GM12892 (cell line): ENCODE results near the gene EPHX1.
"Not testable (repeated sequence)": the region's sequence is repeated elsewhere in the genome, so short reads cannot be mapped to it uniquely, and the experiment has no call there.

Experiments
- POLR2A ChIP-seq: IDR thresholded peaks from 2 replicates; pipeline ENCODE4 v1.6.1; 2011; ENCODE audit warnings: low read depth, low read length, control low read depth
- POLR2AphosphoS5 ChIP-seq: IDR thresholded peaks from 2 replicates; pipeline ENCODE4 v1.6.1; 2011; ENCODE audit warnings: low read depth, low read length, control low read depth
- TAF1 ChIP-seq: IDR thresholded peaks from 2 replicates; pipeline ENCODE4 v1.6.1; 2011; ENCODE audit warnings: low read depth, mild to moderate bottlenecking, control low read depth, low read length, borderline replicate concordance

DNA sequence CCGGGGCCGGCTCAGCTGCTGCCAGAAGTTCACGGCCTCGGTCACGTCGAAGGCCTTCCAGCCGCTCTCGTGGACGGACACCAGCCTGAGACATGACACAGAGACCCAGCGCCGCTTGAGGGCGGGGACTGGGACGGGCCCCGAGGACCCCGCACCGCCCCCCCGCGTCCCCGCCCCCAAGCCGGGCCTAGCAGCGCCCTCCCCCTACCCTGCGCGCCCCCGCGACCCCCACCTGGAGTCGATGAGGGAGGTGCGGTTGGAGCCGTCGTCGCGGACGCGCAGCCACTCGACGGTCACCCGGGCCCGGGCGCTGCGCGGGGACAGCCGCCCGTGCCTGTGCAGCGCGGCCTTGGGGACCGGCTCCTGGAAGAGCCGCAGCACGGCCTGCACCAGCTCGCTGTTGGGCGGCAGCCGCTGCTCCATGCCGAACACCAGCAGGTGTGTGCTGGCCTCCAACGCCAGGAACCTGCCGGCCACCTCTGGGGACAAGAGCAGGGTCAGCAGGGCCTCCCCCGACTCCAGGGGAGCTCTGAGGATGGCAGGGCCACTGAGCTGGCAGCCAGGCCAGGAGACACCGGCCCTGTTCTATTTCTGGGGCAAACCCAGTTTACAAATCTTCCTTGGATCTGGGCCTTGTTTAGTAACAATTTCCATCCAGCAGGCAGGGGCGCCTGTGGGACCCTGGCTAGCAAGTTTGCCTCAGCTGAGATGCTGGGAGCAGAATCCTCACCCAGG, 77.8 kb downstream of the EPHX1 start:
- TF ChIP-seq POLR2AphosphoS5, POLR2A, TAF1: not testable (repeated sequence)
